ENCODE data around the gene ZC3H6. TPM values are rescaled to one million over a fixed set of nuclear protein-coding genes. Genes with fewer than 3 reads are reported as not detected.

ZC3H6 gene
- total and polyA plus RNA-seq, 2 donors (not counting 1 experiment from before 2014, with no cell fraction given), result 1.7 to 6.6 TPM

- TF ChIP-seq, protein P1, sequence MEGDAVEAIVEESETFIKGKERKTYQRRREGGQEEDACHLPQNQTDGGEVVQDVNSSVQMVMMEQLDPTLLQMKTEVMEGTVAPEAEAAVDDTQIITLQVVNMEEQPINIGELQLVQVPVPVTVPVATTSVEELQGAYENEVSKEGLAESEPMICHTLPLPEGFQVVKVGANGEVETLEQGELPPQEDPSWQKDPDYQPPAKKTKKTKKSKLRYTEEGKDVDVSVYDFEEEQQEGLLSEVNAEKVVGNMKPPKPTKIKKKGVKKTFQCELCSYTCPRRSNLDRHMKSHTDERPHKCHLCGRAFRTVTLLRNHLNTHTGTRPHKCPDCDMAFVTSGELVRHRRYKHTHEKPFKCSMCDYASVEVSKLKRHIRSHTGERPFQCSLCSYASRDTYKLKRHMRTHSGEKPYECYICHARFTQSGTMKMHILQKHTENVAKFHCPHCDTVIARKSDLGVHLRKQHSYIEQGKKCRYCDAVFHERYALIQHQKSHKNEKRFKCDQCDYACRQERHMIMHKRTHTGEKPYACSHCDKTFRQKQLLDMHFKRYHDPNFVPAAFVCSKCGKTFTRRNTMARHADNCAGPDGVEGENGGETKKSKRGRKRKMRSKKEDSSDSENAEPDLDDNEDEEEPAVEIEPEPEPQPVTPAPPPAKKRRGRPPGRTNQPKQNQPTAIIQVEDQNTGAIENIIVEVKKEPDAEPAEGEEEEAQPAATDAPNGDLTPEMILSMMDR (conservative IDR thresholded peaks at IDR 0.05 in 1 of 2, IDR thresholded peaks at IDR 0.05 in 1 of 2; ENCODE audit: low read depth in 1 of 2, low read length in 2 of 2), result no peak
- no peak for TF ChIP-seq EZH2 (IDR thresholded peaks at IDR 0.05; ENCODE audit: low read length, missing control alignments)
- Histone ChIP-seq H3K4me2 (ENCODE audit: extremely low read depth, insufficient read depth, low read length) (no peak overlapping the region), H3K27ac (ENCODE audit: insufficient read depth, low read length) (no peak overlapping the region), H3K36me3 (ENCODE audit: control insufficient read depth, insufficient read depth, low read length) (no peaks in the 10 kb centered on the region), H3K4me3 (replicated peaks in 1 of 4; ENCODE audit: control extremely low read depth in 1 of 4, insufficient read depth in 1 of 4, low read depth in 3 of 4, low read length in 4 of 4) (no peak overlapping the region), H3K4me1 (ENCODE audit: control insufficient read depth, extremely low read depth, insufficient read depth, low read length) (no peaks in the 10 kb centered on the region), H3K9ac (ENCODE audit: insufficient read depth, low read length) (no peak overlapping the region), H4K20me1 (ENCODE audit: control insufficient read depth, extremely low read depth, insufficient read depth, low read length) (no peaks in the 10 kb centered on the region), H3K79me2 (ENCODE audit: control insufficient read depth, insufficient read depth, low read length) (no peaks in the 10 kb centered on the region), H2AFZ (ENCODE audit: low read length) (no peak overlapping the region), H3K9me3 (ENCODE audit: control insufficient read depth, insufficient read depth, low read depth, low read length) (no peaks in the 10 kb centered on the region), H3K27me3 (ENCODE audit: control insufficient read depth, insufficient read depth, low read length) (no peaks in the 10 kb centered on the region)
- no peak for DNase-seq (ENCODE audit: low read depth in 2 of 2)
Measured at GRCh38 chr2:112243233-112243632, 32.2 kb upstream of the ZC3H6 start.

DNA sequence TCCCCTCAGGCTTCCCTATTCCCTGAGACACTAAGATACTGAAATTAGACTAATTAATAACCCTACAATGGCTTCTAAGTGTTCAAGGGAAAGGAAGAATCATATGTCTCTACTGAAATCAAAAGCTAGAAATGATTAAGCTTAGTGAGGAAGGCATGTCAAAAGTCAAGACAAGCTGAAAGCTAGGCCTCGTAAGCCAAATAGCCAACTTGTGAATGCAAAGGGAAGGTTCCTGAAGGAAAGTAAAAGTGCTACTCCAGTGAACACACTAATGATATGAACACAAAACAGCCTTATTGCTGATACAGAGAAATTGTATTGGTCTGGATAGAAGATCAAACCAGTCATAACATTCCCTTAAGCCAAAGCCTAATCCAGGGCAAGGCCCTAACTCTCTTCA lies 30.5 kb upstream of the ZC3H6 start:
- no peak overlapping the region for H3K27ac ChIP-seq (ENCODE audit: insufficient read depth, low read length)
- no peaks in the 10 kb centered on the region for H3K9me3 ChIP-seq (ENCODE audit: control insufficient read depth, insufficient read depth, low read depth, low read length)
- no peak for DNase-seq (ENCODE audit: low read depth in 2 of 2)
- no peak overlapping the region for H2AFZ ChIP-seq (ENCODE audit: low read length)
- H3K9ac ChIP-seq (ENCODE audit: insufficient read depth, low read length), result no peak overlapping the region
- no peak overlapping the region for H3K4me2 ChIP-seq (ENCODE audit: extremely low read depth, insufficient read depth, low read length)
- H3K4me3 ChIP-seq (replicated peaks in 1 of 4; ENCODE audit: control extremely low read depth in 1 of 4, insufficient read depth in 1 of 4, low read depth in 3 of 4, low read length in 4 of 4), result no peak overlapping the region
- TF ChIP-seq, protein P1 (conservative IDR thresholded peaks at IDR 0.05 in 1 of 2, IDR thresholded peaks at IDR 0.05 in 1 of 2; ENCODE audit: low read depth in 1 of 2, low read length in 2 of 2), result no peak
- TF ChIP-seq EZH2 (IDR thresholded peaks at IDR 0.05; ENCODE audit: low read length, missing control alignments), result no peak
- no peaks in the 10 kb centered on the region for H3K36me3 ChIP-seq (ENCODE audit: control insufficient read depth, insufficient read depth, low read length)
- no peaks in the 10 kb centered on the region for H3K79me2 ChIP-seq (ENCODE audit: control insufficient read depth, insufficient read depth, low read length)
- no peaks in the 10 kb centered on the region for H3K27me3 ChIP-seq (ENCODE audit: control insufficient read depth, insufficient read depth, low read length)
- no peaks in the 10 kb centered on the region for H3K4me1 ChIP-seq (ENCODE audit: control insufficient read depth, extremely low read depth, insufficient read depth, low read length)
- no peaks in the 10 kb centered on the region for H4K20me1 ChIP-seq (ENCODE audit: control insufficient read depth, extremely low read depth, insufficient read depth, low read length)

DNA sequence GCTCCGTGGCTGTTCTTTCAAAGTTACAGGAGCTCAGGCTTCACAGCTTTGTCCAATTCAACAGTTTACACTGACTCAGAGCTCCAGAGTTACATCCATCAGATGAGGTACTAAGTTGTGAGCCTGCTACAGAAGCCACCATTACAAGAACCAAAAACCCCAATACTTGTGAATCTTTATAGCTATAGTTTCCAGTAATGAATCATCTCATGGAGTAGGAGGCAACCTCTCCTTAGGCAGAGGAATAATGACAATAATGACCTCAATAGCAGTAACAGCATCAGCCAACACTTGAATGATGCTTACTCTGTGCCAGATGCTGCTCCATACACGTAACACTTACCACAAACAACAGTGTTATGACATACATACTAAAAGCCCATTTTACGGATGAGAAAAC lies 24.1 kb upstream of the ZC3H6 start:
- Histone ChIP-seq H3K4me2 (ENCODE audit: extremely low read depth, insufficient read depth, low read length) (no peak overlapping the region), H3K79me2 (ENCODE audit: control insufficient read depth, insufficient read depth, low read length) (no peaks in the 10 kb centered on the region), H3K27me3 (ENCODE audit: control insufficient read depth, insufficient read depth, low read length) (no peaks in the 10 kb centered on the region), H3K9ac (ENCODE audit: insufficient read depth, low read length) (no peak overlapping the region), H2AFZ (ENCODE audit: low read length) (no peak overlapping the region), H3K36me3 (ENCODE audit: control insufficient read depth, insufficient read depth, low read length) (no peaks in the 10 kb centered on the region), H3K4me1 (ENCODE audit: control insufficient read depth, extremely low read depth, insufficient read depth, low read length) (no peaks in the 10 kb centered on the region), H3K9me3 (ENCODE audit: control insufficient read depth, insufficient read depth, low read depth, low read length) (no peaks in the 10 kb centered on the region), H3K4me3 (replicated peaks in 1 of 4; ENCODE audit: control extremely low read depth in 1 of 4, insufficient read depth in 1 of 4, low read depth in 3 of 4, low read length in 4 of 4) (no peak overlapping the region), H3K27ac (ENCODE audit: insufficient read depth, low read length) (no peak overlapping the region), H4K20me1 (ENCODE audit: control insufficient read depth, extremely low read depth, insufficient read depth, low read length) (no peaks in the 10 kb centered on the region)
- DNase-seq (ENCODE audit: low read depth in 2 of 2), result peak; percentile 3 to 28
- TF ChIP-seq EZH2 (IDR thresholded peaks at IDR 0.05; ENCODE audit: low read length, missing control alignments), result no peak
- TF ChIP-seq, protein P1 (conservative IDR thresholded peaks at IDR 0.05 in 1 of 2, IDR thresholded peaks at IDR 0.05 in 1 of 2; ENCODE audit: low read depth in 1 of 2, low read length in 2 of 2), result no peak

Data from fibroblast of lung (primary cell).